Activated T-cell treated with anti-CD3 and anti-CD28 coated beads, Interleukin-2, amount 50 U/mL, for 24 hours (primary cell): ENCODE results near the gene F13A1.
"Not testable (repeated sequence)": the region's sequence is repeated elsewhere in the genome, so short reads cannot be mapped to it uniquely, and the experiment has no call there.

Experiments used
- DNase-seq: peaks from one replicate; pipeline ENCODE4 v3.0.0-alpha.2; 2020
- H3K27ac Mint-ChIP-seq: 2 replicates; pipeline ENCODE4 v1.8.0; 2020; ENCODE audit warnings: mild to moderate bottlenecking, mixed read lengths
- H3K27me3 Mint-ChIP-seq: 2 replicates; pipeline ENCODE4 v1.8.0; 2020; ENCODE audit warnings: mixed read lengths
- H3K36me3 Mint-ChIP-seq: 2 replicates; pipeline ENCODE4 v1.8.0; 2020; ENCODE audit warnings: low read depth, mixed read lengths
- H3K4me1 Mint-ChIP-seq: 2 replicates; pipeline ENCODE4 v1.8.0; 2020; ENCODE audit warnings: low read depth, mixed read lengths
- H3K4me3 Mint-ChIP-seq: 2 replicates; pipeline ENCODE4 v1.8.0; 2020; ENCODE audit warnings: mild to moderate bottlenecking, moderate library complexity, mixed read lengths
- H3K9me3 Mint-ChIP-seq: 2 replicates; pipeline ENCODE4 v1.8.0; 2020; ENCODE audit warnings: mixed read lengths

Gene F13A1

DNA sequence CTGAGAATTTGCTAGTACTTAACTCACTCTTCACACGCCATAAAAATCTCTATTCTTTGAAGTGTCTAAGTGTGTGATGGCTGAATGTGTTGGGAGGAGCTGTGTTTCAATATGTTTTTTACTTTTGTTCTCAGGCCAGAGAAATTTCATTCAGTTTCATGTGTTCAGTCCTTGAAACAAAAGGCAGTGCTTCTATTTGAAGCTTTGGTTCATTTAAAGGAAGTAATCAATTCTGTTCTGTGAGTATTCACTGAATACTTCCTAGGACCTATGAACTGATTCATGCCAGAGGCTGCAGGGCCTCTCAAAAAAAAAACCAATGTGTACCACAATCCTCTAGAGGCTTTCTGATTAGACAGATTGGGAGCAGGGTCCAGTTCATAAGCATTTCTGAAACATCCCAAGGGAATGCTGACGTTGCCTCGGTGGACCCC, 12.4 kb upstream of the F13A1 start:
- H3K9me3 Mint-ChIP-seq: no peaks in the 10 kb centered on the region
- H3K4me3 Mint-ChIP-seq: no peak overlapping the region
- no peaks in the 10 kb centered on the region for H3K36me3 Mint-ChIP-seq
- DNase-seq: no peak
- peaks cover 14% of the 10 kb centered on the region for H3K27me3 Mint-ChIP-seq
- H3K4me1 Mint-ChIP-seq: peaks cover 10% of the 10 kb centered on the region
- no peak overlapping the region for H3K27ac Mint-ChIP-seq

DNA sequence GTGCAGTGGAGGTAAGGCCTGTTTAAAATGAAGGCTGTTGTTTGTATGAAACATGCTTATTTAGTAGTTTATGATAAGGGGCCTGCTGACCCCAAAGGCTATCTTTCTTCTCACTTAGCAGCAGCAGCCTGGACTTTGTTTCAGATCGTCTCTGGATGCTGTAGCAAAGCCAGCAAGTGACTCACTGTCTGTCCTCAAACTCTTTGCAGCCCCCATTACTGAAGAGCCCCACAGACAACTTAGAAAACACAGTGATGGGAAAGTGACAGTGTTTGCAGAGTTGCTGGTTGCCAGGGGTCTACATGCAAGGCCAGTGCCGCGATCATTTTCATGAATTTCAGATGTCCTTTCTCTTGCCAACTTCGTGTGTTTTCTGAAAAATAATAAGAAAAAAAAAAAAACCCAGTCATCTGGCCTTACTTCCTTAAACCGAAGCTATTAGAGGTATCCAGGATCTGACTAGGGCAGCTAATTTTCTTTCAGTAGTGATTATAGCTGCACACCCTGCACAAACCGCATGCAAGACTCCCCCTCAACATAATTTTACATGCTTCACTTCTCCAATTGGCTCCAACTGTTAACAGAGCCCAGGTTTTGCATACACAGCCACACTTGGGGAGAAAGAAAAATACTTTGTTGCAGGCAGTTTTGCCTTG, 11.6 kb upstream of the F13A1 start:
- no peak for DNase-seq

DNA sequence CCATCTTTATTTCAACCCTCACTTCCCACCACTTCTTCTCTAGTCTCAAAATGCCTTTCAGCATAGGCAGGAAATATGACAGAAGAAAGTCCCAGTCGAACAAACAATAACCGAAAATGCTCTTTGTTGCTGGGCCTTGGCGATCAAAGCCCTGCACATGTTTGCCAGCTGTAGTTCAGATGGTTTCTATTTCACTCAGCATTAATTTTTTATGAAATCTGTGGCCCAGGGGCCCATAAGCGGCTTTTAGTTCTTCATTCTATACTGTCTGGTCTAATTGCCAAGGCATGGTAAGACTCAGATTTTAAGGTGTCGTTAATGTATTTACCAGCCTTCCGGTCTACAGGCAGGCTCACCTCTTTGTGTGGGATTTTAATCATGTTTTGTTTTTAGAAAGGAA, 10.9 kb upstream of the F13A1 start:
- no peak overlapping the region for H3K27ac Mint-ChIP-seq
- H3K9me3 Mint-ChIP-seq: no peaks in the 10 kb centered on the region
- peaks cover 12% of the 10 kb centered on the region for H3K27me3 Mint-ChIP-seq

More for the DNA sequence above, 11.6 kb upstream of the F13A1 start:
- H3K4me1 Mint-ChIP-seq: peaks cover 10% of the 10 kb centered on the region
- no peaks in the 10 kb centered on the region for H3K36me3 Mint-ChIP-seq
- no peak overlapping the region for H3K4me3 Mint-ChIP-seq
- H3K9me3 Mint-ChIP-seq: no peaks in the 10 kb centered on the region
- no peak overlapping the region for H3K27ac Mint-ChIP-seq
- H3K27me3 Mint-ChIP-seq: peaks cover 14% of the 10 kb centered on the region

GRCh38 chr6:6330407-6330806, 9.9 kb upstream of the F13A1 start:
- H3K4me1 Mint-ChIP-seq: peaks cover 10% of the 10 kb centered on the region
- peaks cover 7% of the 10 kb centered on the region for H3K27me3 Mint-ChIP-seq
- H3K9me3 Mint-ChIP-seq: no peaks in the 10 kb centered on the region
- DNase-seq: no peak
- no peak overlapping the region for H3K27ac Mint-ChIP-seq
- no peak overlapping the region for H3K4me3 Mint-ChIP-seq
- H3K36me3 Mint-ChIP-seq: no peaks in the 10 kb centered on the region

More for the DNA sequence above, 10.9 kb upstream of the F13A1 start:
- Mint-ChIP-seq H3K4me3 (no peak overlapping the region), H3K4me1 (peaks cover 10% of the 10 kb centered on the region), H3K36me3 (no peaks in the 10 kb centered on the region)
- no peak for DNase-seq

GRCh38 chr6:6328451-6328850, 8.0 kb upstream of the F13A1 start:
- Mint-ChIP-seq H3K9me3 (no peaks in the 10 kb centered on the region), H3K27ac (no peak overlapping the region), H3K4me3 (no peak overlapping the region), H3K36me3 (no peaks in the 10 kb centered on the region), H3K4me1 (peaks cover 10% of the 10 kb centered on the region), H3K27me3 (peaks cover 18% of the 10 kb centered on the region)
- no peak for DNase-seq

DNA sequence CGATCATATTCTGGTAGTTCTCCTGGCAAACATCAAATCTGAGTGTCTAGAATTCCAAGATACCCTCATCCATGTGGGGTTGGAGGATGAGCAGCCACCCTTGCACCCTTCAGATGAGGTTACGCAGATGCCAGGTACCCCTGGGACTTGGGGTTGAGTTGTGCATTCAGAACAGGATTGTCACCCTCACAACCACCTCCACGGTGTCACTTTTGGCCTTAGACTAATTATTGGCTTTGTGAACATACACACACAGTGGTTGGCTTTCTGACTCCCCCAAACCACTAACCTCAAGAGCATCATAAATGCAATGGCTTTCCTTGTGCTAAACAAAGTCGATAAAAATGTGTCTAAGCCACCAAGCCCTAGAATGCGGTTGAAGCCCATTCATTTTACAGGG, 2.9 kb upstream of the F13A1 start:
- H3K27me3 Mint-ChIP-seq: peaks cover 63% of the 10 kb centered on the region
- DNase-seq: no peak
- no peaks in the 10 kb centered on the region for H3K36me3 Mint-ChIP-seq
- H3K4me1 Mint-ChIP-seq: no peaks in the 10 kb centered on the region
- no peaks in the 10 kb centered on the region for H3K9me3 Mint-ChIP-seq
- H3K4me3 Mint-ChIP-seq: no peak overlapping the region
- no peak overlapping the region for H3K27ac Mint-ChIP-seq

DNA sequence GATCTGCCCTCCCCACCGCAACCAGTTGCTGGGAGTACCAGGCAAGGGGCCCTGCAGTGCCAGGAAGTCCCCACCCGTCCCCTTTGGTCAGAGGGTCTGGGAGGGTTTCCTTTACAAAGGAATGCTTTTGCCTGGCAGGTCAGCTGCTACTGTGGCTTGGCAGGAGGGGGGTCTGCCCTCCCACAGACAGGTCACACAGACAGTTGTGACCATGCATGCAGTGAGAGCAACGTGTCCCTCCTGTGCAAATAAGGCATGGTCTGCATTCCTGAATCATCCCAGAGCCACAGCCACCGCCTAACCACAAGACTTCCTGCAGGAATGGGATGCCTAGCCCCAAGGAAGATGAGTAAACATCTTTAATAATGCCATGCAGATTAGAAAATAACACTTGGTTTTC, 439 bp upstream of the F13A1 start:
- Mint-ChIP-seq H3K27me3 (peaks cover 78% of the 10 kb centered on the region), H3K27ac (no peak overlapping the region), H3K4me1 (no peaks in the 10 kb centered on the region), H3K4me3 (no peak overlapping the region), H3K9me3 (no peaks in the 10 kb centered on the region), H3K36me3 (no peaks in the 10 kb centered on the region)
- DNase-seq: no peak

DNA sequence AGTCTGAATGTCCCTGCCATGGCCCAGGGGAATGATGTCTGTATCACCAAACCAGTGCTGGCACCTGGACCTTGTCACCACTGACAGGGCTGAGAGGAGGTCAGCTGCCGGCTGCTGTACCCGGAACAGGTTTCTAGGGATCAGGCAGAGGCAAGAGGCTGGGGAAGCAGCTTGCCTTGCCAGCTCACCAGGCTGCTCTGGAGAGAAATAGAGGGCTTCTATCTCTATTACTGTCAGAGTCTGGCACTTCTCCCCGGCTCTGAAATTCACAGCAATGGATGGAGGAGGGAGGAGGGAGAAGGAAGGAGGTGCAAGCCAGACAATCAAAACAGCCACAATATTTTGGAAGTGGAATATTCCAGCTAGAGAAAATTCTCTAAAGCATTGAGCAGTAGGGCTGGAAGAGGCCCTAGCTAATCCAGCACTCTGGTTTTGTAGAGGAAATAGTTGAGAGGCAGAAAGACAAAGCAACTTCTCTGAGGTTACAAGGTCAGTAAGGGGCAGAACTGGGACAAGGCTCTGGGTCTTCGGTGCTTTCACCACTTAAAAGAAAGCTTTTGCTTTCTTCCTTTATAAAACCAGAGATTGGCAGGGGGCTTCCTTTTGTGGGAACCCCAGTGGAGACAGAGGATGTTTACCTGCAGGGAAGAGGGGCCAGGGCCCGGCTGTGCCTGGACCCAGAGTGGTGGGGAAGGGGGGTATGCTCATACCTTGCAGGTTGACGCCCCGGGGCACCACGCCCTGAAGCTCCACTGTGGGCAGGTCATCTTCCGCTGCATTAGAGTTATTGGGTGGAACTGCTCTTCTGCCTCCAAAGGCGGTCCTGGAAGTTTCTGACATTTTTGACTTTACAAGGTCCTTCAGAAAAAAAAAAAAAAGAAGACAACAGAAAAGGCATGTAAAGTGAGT, 2.4 kb downstream of the F13A1 start:
- H3K4me3 Mint-ChIP-seq: no peak overlapping the region
- peaks cover 76% of the 10 kb centered on the region for H3K27me3 Mint-ChIP-seq
- H3K27ac Mint-ChIP-seq: no peak overlapping the region

DNA sequence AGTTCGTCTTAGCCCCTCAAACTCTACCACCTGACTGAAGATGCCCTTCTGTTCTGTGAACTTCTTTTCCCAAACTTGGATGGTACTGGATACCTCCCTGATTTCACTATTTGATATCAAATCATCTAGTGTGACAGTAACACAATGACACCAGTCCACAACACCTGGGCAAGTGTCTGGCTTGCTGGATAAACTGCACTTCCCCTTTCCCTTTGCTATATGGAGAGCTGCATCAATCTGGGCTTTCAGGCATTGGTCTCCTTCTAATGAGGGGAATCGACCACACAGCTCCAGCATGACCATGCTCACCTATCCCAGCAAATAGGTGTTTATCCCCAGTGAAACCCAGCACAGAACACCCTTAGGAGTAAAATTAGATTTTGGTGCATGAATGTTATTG, 3.1 kb downstream of the F13A1 start:
- Mint-ChIP-seq H3K4me3 (no peak overlapping the region), H3K27ac (no peak overlapping the region), H3K36me3 (no peaks in the 10 kb centered on the region), H3K9me3 (no peaks in the 10 kb centered on the region), H3K4me1 (peaks cover 1% of the 10 kb centered on the region), H3K27me3 (peaks cover 76% of the 10 kb centered on the region)
- DNase-seq: no peak

More for the DNA sequence above, 2.4 kb downstream of the F13A1 start:
- no peak for DNase-seq
- no peaks in the 10 kb centered on the region for H3K9me3 Mint-ChIP-seq
- H3K4me1 Mint-ChIP-seq: peaks cover 1% of the 10 kb centered on the region
- no peaks in the 10 kb centered on the region for H3K36me3 Mint-ChIP-seq

DNA sequence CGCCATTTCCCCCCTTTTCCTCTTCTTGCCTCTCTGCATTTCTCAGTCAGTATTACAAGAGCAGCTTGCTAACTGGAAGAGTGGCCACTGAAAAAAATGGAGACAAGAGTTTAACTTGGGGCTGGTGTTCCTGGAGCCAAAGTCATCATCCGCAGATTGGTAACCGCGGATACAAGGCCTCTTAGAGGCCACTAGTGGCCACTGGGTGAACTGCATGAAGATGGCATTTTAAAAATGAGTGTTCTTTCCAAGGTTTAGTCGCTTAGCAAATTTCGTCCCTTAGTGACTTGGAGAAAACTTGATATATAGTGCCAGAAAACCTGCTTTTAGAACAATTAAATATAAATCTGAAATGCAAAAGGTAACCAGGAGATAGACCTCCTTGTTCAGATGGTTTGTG, 4.8 kb downstream of the F13A1 start:
- peak; percentile 39 for DNase-seq
- Mint-ChIP-seq H3K9me3 (no peaks in the 10 kb centered on the region), H3K27me3 (peaks cover 65% of the 10 kb centered on the region), H3K4me1 (peaks cover 1% of the 10 kb centered on the region), H3K36me3 (no peaks in the 10 kb centered on the region), H3K27ac (no peak overlapping the region), H3K4me3 (no peak overlapping the region)

DNA sequence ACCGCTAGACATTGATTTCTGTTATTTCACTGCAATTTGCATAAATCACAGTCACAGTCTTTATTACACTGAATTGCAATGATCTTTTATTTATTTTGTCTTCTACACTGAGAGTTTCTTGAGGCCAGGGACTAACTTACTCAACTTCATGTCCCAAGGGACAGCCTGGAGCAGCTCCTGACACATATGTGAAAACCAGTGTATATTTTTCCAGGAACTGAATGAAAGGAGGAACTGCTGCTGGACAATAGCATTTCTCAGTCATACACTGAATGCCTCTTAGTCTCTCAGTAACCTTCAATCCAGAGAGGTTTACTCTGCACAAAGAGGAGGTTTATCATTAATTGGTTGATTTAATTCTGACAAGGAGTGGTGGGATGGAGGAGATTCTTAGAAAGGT, 5.9 kb downstream of the F13A1 start:
- Mint-ChIP-seq H3K4me3 (no peak overlapping the region), H3K9me3 (no peaks in the 10 kb centered on the region), H3K36me3 (no peaks in the 10 kb centered on the region), H3K27ac (no peak overlapping the region), H3K4me1 (peaks cover 1% of the 10 kb centered on the region), H3K27me3 (peaks cover 60% of the 10 kb centered on the region)
- no peak for DNase-seq

GRCh38 chr6:6312901-6313441, 7.5 kb downstream of the F13A1 start:
- Mint-ChIP-seq H3K36me3 (no peaks in the 10 kb centered on the region), H3K27me3 (peaks cover 51% of the 10 kb centered on the region), H3K27ac (no peak overlapping the region), H3K4me1 (peaks cover 1% of the 10 kb centered on the region), H3K9me3 (no peaks in the 10 kb centered on the region), H3K4me3 (no peak overlapping the region)
- DNase-seq: no peak

DNA sequence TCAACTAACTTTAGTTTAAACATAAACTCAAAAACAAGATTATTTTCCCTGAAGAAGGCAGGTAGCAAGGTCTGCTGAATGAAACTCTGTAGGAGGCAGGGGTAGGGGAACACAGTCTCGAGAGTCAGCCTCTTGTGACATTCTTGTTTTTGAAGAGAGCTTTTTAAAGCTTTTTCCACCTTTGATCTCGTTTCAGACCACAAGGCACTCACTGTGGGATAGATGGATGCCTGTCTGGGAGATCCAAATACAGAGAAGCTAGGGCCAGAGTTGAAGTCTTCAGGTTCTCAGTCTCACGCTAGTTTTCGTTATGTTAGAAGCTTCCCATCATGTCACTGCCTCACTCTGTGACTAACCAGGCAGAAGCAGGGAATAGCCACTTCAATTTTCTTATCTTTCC, 14.9 kb downstream of the F13A1 start:
- no peak overlapping the region for H3K4me3 Mint-ChIP-seq
- no peak overlapping the region for H3K27ac Mint-ChIP-seq
- no peaks in the 10 kb centered on the region for H3K36me3 Mint-ChIP-seq
- no peaks in the 10 kb centered on the region for H3K9me3 Mint-ChIP-seq
- peaks cover 46% of the 10 kb centered on the region for H3K27me3 Mint-ChIP-seq
- H3K4me1 Mint-ChIP-seq: no peaks in the 10 kb centered on the region
- DNase-seq: no peak

GRCh38 chr6:6300383-6300782, 20.1 kb downstream of the F13A1 start:
- peaks cover 35% of the 10 kb centered on the region for H3K27me3 Mint-ChIP-seq
- not testable (repeated sequence) for H3K36me3 Mint-ChIP-seq, H3K27ac Mint-ChIP-seq, H3K9me3 Mint-ChIP-seq, H3K4me1 Mint-ChIP-seq, H3K4me3 Mint-ChIP-seq, DNase-seq

GRCh38 chr6:6293317-6293716, 27.1 kb downstream of the F13A1 start:
- H3K27me3 Mint-ChIP-seq: peaks cover 26% of the 10 kb centered on the region
- H3K4me1 Mint-ChIP-seq: no peaks in the 10 kb centered on the region
- H3K9me3 Mint-ChIP-seq: no peaks in the 10 kb centered on the region
- no peaks in the 10 kb centered on the region for H3K36me3 Mint-ChIP-seq
- H3K4me3 Mint-ChIP-seq: no peak overlapping the region
- H3K27ac Mint-ChIP-seq: no peak overlapping the region
- no peak for DNase-seq
